Measurements from ENCODE around the gene GALNT9.

The GALNT9 gene

DNA sequence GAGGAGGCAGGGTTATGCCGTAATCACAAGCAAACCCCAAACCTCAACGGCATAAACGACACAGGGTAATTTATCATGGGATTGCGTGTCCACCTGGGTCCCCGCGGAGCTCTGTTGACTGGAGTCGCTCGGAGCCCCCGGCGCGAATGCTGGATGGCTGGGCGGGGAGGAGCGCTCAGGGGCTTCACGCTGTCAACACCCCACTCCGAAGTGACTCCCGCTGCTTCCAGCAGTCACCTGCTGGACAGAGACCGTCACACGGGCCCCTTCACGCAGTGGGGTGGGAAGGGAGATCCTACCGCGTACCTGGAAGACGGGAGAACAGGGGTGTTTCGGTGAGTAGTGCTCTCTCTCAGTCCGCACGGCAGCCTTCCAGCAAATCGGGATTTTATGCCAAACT, 4.4 kb upstream of the GALNT9 start:
- Histone ChIP-seq H2BK5ac (ENCODE audit: low read depth, low read length, poor library complexity, severe bottlenecking) (no peak overlapping the region), H4K91ac (ENCODE audit: low read length) (no peak overlapping the region), H3K18ac (ENCODE audit: low read depth in 1 of 2, low read length in 2 of 2) (no peak overlapping the region), H3K27me3 (ENCODE audit: control insufficient read depth in 1 of 2, insufficient read depth in 1 of 2, low read length in 2 of 2) (peaks cover 0 to 75% of the 10 kb centered on the region in 2 experiments), H3K23ac (ENCODE audit: low read length in 2 of 2) (no peak overlapping the region), H3K9me3 (ENCODE audit: control insufficient read depth, low read length) (peaks cover 11% of the 10 kb centered on the region), H3K4me3 (ENCODE audit: insufficient read depth in 1 of 2, low read depth in 1 of 2, low read length in 2 of 2) (no peak overlapping the region), H3K27ac (ENCODE audit: low read length, poor library complexity, severe bottlenecking) (no peak overlapping the region), H3K4me2 (ENCODE audit: low read length, poor library complexity, severe bottlenecking) (no peak overlapping the region), H3K9ac (ENCODE audit: low read length) (no peak overlapping the region), H3K4me1 (ENCODE audit: control insufficient read depth, insufficient read depth, low read depth, low read length) (peaks cover 2% of the 10 kb centered on the region), H2AFZ (ENCODE audit: low read depth, low read length) (no peak overlapping the region), H3K14ac (ENCODE audit: low read length in 2 of 2) (no peak overlapping the region), H3K36me3 (ENCODE audit: control insufficient read depth in 1 of 2, insufficient read depth in 2 of 2, low read depth in 1 of 2, low read length in 2 of 2) (no peaks in the 10 kb centered on the region), H3K79me1 (replicated peaks; ENCODE audit: low read length, poor library complexity, severe bottlenecking) (no peaks in the 10 kb centered on the region), H2BK120ac (ENCODE audit: low read depth, low read length) (no peak overlapping the region), H2BK15ac (ENCODE audit: low read depth, poor library complexity, severe bottlenecking) (no peak overlapping the region), H2BK12ac (ENCODE audit: low read length in 2 of 2) (no peak overlapping the region), H2AK5ac (ENCODE audit: low read length, severe bottlenecking) (no peak overlapping the region), H3K4ac (ENCODE audit: low read depth in 1 of 2, low read length in 2 of 2) (no peak overlapping the region), H4K8ac (ENCODE audit: low read length) (no peak overlapping the region)
- no peak for DNase-seq
- 88% methylated on average over 26 of the region's 26 CpGs for WGBS

DNA sequence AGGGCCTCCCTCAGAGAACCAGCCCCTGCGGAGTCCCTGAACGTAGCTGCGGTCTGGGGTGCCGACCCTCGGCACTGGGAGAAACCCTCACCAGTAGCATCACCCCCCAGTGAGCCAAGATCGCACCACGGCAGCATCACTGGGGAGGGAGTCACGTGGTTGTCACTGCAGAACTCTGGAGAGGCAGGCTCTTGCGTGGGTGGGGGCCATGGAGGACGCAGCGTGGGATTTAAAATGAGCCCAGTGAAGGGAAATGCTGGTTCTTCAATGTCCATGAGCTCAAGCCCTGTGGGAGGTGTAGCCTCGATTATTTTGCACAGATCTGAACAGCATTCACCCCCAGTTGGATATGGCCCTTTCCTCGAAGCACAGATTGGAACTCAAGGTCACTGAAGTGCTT, 3.9 kb upstream of the GALNT9 start:
- H4K91ac ChIP-seq (ENCODE audit: low read length) = no peak overlapping the region
- H3K4me1 ChIP-seq (ENCODE audit: control insufficient read depth, insufficient read depth, low read depth, low read length) = peaks cover 2% of the 10 kb centered on the region
- no peak overlapping the region for H3K23ac ChIP-seq (ENCODE audit: low read length in 2 of 2)
- WGBS = 69% methylated on average over 13 of the region's 13 CpGs
- H3K9ac ChIP-seq (ENCODE audit: low read length) = no peak overlapping the region
- no peak overlapping the region for H3K4me2 ChIP-seq (ENCODE audit: low read length, poor library complexity, severe bottlenecking)
- H4K8ac ChIP-seq (ENCODE audit: low read length) = no peak overlapping the region
- H3K36me3 ChIP-seq (ENCODE audit: control insufficient read depth in 1 of 2, insufficient read depth in 2 of 2, low read depth in 1 of 2, low read length in 2 of 2) = no peaks in the 10 kb centered on the region
- no peak overlapping the region for H2BK15ac ChIP-seq (ENCODE audit: low read depth, poor library complexity, severe bottlenecking)
- H3K27ac ChIP-seq (ENCODE audit: low read length, poor library complexity, severe bottlenecking) = no peak overlapping the region
- no peak overlapping the region for H2AFZ ChIP-seq (ENCODE audit: low read depth, low read length)
- H3K4ac ChIP-seq (ENCODE audit: low read depth in 1 of 2, low read length in 2 of 2) = no peak overlapping the region
- H3K79me1 ChIP-seq (replicated peaks; ENCODE audit: low read length, poor library complexity, severe bottlenecking) = no peaks in the 10 kb centered on the region
- H3K4me3 ChIP-seq (ENCODE audit: insufficient read depth in 1 of 2, low read depth in 1 of 2, low read length in 2 of 2) = no peak overlapping the region
- peaks cover 11% of the 10 kb centered on the region for H3K9me3 ChIP-seq (ENCODE audit: control insufficient read depth, low read length)
- H3K18ac ChIP-seq (ENCODE audit: low read depth in 1 of 2, low read length in 2 of 2) = no peak overlapping the region
- no peak overlapping the region for H2AK5ac ChIP-seq (ENCODE audit: low read length, severe bottlenecking)
- H3K27me3 ChIP-seq (ENCODE audit: control insufficient read depth in 1 of 2, insufficient read depth in 1 of 2, low read length in 2 of 2) = peaks cover 0 to 70% of the 10 kb centered on the region in 2 experiments
- DNase-seq = no peak
- no peak overlapping the region for H2BK5ac ChIP-seq (ENCODE audit: low read depth, low read length, poor library complexity, severe bottlenecking)
- no peak overlapping the region for H3K14ac ChIP-seq (ENCODE audit: low read length in 2 of 2)
- no peak overlapping the region for H2BK12ac ChIP-seq (ENCODE audit: low read length in 2 of 2)
- no peak overlapping the region for H2BK120ac ChIP-seq (ENCODE audit: low read depth, low read length)

DNA sequence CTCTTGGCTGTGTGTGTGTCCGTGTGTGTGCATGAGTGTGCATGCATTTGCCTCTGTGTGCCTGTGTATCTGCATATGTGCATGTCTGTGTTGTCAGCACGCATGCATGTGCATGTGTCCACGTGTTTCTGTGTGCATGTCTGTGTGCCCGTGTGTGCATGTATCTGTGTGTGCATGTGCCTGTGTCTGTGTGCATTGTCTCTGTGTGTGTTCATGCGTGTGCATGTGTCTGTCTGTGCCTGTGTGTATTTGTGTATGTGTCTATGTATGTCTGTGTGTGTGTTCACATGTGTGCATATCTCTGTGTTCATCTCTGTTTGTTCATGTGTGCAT, 1.1 kb upstream of the GALNT9 start:
- Histone ChIP-seq H3K18ac (ENCODE audit: low read depth in 1 of 2, low read length in 2 of 2) (no peak overlapping the region), H3K4me3 (ENCODE audit: insufficient read depth in 1 of 2, low read depth in 1 of 2, low read length in 2 of 2) (no peak overlapping the region), H3K23ac (ENCODE audit: low read length in 2 of 2) (no peak overlapping the region), H4K8ac (ENCODE audit: low read length) (no peak overlapping the region), H3K36me3 (ENCODE audit: control insufficient read depth in 1 of 2, insufficient read depth in 2 of 2, low read depth in 1 of 2, low read length in 2 of 2) (no peaks in the 10 kb centered on the region), H3K4ac (ENCODE audit: low read depth in 1 of 2, low read length in 2 of 2) (no peak overlapping the region), H2BK12ac (ENCODE audit: low read length in 2 of 2) (no peak overlapping the region), H3K27me3 (ENCODE audit: control insufficient read depth in 1 of 2, insufficient read depth in 1 of 2, low read length in 2 of 2) (peaks cover 0 to 51% of the 10 kb centered on the region in 2 experiments), H3K9ac (ENCODE audit: low read length) (no peak overlapping the region), H3K27ac (ENCODE audit: low read length, poor library complexity, severe bottlenecking) (no peak overlapping the region), H2BK15ac (ENCODE audit: low read depth, poor library complexity, severe bottlenecking) (no peak overlapping the region), H2BK120ac (ENCODE audit: low read depth, low read length) (no peak overlapping the region), H2AK5ac (ENCODE audit: low read length, severe bottlenecking) (no peak overlapping the region), H4K91ac (ENCODE audit: low read length) (no peak overlapping the region), H3K9me3 (ENCODE audit: control insufficient read depth, low read length) (peaks cover 9% of the 10 kb centered on the region), H3K79me1 (replicated peaks; ENCODE audit: low read length, poor library complexity, severe bottlenecking) (no peaks in the 10 kb centered on the region), H3K4me1 (ENCODE audit: control insufficient read depth, insufficient read depth, low read depth, low read length) (no peaks in the 10 kb centered on the region), H2BK5ac (ENCODE audit: low read depth, low read length, poor library complexity, severe bottlenecking) (no peak overlapping the region), H3K4me2 (ENCODE audit: low read length, poor library complexity, severe bottlenecking) (no peak overlapping the region), H2AFZ (ENCODE audit: low read depth, low read length) (no peak overlapping the region), H3K14ac (ENCODE audit: low read length in 2 of 2) (no peak overlapping the region)
- DNase-seq = no peak
- WGBS = 75% methylated on average over 5 of the region's 5 CpGs

DNA sequence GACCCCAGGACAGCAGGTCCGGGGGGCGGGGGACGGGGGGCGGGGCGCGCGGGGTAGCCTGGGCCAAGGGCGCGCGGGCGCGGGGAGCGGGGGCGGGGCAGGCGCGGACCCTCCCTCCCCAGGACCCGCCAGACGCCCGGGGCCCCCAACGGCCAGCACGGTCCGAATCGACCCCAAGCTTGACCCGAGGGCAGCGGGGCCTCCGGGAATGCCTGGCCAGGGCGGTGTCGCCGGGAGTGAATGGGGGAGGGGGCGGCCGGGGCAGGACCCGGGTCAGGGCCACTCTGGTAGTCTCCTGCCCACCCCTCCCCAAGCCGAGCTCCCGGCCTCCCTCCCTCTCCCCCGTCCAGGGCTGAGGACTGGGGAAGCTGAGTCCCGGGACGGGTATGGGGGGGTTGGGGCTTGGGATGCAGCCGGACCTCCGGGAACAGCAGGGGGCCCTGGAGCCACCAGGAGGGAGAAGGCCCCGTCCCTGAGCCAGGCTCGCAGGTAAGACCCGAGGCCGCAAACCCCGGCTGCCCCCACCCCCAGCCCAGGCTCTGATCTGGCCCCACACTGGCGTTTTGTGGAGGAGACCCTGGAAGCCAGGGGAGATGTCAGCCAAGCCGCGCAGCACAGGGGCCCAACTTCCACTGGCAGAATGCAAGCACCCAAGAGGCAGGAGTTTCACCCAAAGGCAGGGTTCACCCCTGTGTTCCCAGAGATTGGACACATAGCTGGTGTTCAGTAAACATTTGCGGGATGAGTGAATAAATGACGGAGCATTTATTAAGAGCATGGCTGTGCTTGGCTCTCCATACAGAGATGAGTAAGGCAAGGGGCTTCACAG, 545 bp upstream of the GALNT9 start:
- no peak overlapping the region for H2BK15ac ChIP-seq (ENCODE audit: low read depth, poor library complexity, severe bottlenecking)
- H3K79me1 ChIP-seq (replicated peaks; ENCODE audit: low read length, poor library complexity, severe bottlenecking) = no peaks in the 10 kb centered on the region
- H3K36me3 ChIP-seq (ENCODE audit: control insufficient read depth in 1 of 2, insufficient read depth in 2 of 2, low read depth in 1 of 2, low read length in 2 of 2) = no peaks in the 10 kb centered on the region
- H3K18ac ChIP-seq (ENCODE audit: low read depth in 1 of 2, low read length in 2 of 2) = no peak overlapping the region
- DNase-seq = no peak
- H2AK5ac ChIP-seq (ENCODE audit: low read length, severe bottlenecking) = no peak overlapping the region
- H3K9ac ChIP-seq (ENCODE audit: low read length) = no peak overlapping the region
- H3K9me3 ChIP-seq (ENCODE audit: control insufficient read depth, low read length) = peaks cover 9% of the 10 kb centered on the region
- H3K14ac ChIP-seq (ENCODE audit: low read length in 2 of 2) = no peak overlapping the region
- H2BK120ac ChIP-seq (ENCODE audit: low read depth, low read length) = no peak overlapping the region
- no peak overlapping the region for H3K4me3 ChIP-seq (ENCODE audit: insufficient read depth in 1 of 2, low read depth in 1 of 2, low read length in 2 of 2)
- H3K27ac ChIP-seq (ENCODE audit: low read length, poor library complexity, severe bottlenecking) = no peak overlapping the region
- no peak overlapping the region for H4K8ac ChIP-seq (ENCODE audit: low read length)
- H2BK12ac ChIP-seq (ENCODE audit: low read length in 2 of 2) = no peak overlapping the region
- H3K4me2 ChIP-seq (ENCODE audit: low read length, poor library complexity, severe bottlenecking) = no peak overlapping the region
- no peaks in the 10 kb centered on the region for H3K4me1 ChIP-seq (ENCODE audit: control insufficient read depth, insufficient read depth, low read depth, low read length)
- H2BK5ac ChIP-seq (ENCODE audit: low read depth, low read length, poor library complexity, severe bottlenecking) = no peak overlapping the region
- no peak overlapping the region for H2AFZ ChIP-seq (ENCODE audit: low read depth, low read length)
- H3K23ac ChIP-seq (ENCODE audit: low read length in 2 of 2) = no peak overlapping the region
- H4K91ac ChIP-seq (ENCODE audit: low read length) = no peak overlapping the region
- no peak overlapping the region for H3K4ac ChIP-seq (ENCODE audit: low read depth in 1 of 2, low read length in 2 of 2)
- 70% methylated on average over 27 of the region's 49 CpGs for WGBS
- peaks cover 0 to 47% of the 10 kb centered on the region in 2 experiments for H3K27me3 ChIP-seq (ENCODE audit: control insufficient read depth in 1 of 2, insufficient read depth in 1 of 2, low read length in 2 of 2)
